GM23338 (cell line): Measurements from ENCODE around the gene HPS3. TPM values are rescaled to one million over a fixed set of nuclear protein-coding genes. Genes with fewer than 3 reads are reported as not detected.

Experiments used
- ATAC-seq: fragments of 200-7000 bp; cut with Tn5 transposase; 3 replicates; pipeline ENCODE4 v1.9.1; 2020
- DNase-seq: peaks from one replicate; pipeline ENCODE4 v3.0.0-alpha.2; 2015; ENCODE audit warnings: low spot score
- H2AFZ ChIP-seq: fragments of 200-600 bp; sonication (generic); 2 replicates; pipeline ENCODE4 v1.8.0; 2016; ENCODE audit warnings: antibody characterized with exemption, mild to moderate bottlenecking, moderate library complexity
- H3F3A ChIP-seq: fragments of 200-600 bp; sonication (generic); replicated peaks from 2 replicates; pipeline ENCODE4 v1.8.0; 2017; ENCODE audit warnings: antibody characterized with exemption, mixed run types, low read depth
- H3K27ac ChIP-seq: fragments of 200-600 bp; sonication (generic); 2 replicates; pipeline ENCODE4 v1.6.1; 2016; ENCODE audit warnings: low read depth
- H3K27me3 ChIP-seq: fragments of 200-600 bp; sonication (generic); 2 replicates; pipeline ENCODE4 v1.8.0; 2016; ENCODE audit warnings: mild to moderate bottlenecking, mixed run types, moderate library complexity; ENCODE audit not compliant: insufficient read depth
- H3K36me3 ChIP-seq: fragments of 200-600 bp; sonication (generic); 2 replicates; pipeline ENCODE4 v1.8.0; 2016; ENCODE audit warnings: mild to moderate bottlenecking; ENCODE audit not compliant: insufficient read depth
- H3K4me1 ChIP-seq: fragments of 200-600 bp; sonication (generic); 2 replicates; pipeline ENCODE4 v1.8.0; 2016; ENCODE audit warnings: mild to moderate bottlenecking, moderate library complexity; ENCODE audit not compliant: insufficient read depth
- H3K4me2 ChIP-seq: fragments of 200-600 bp; sonication (generic); 2 replicates; pipeline ENCODE4 v1.7.1; 2017; ENCODE audit warnings: mixed run types
- H3K4me3 ChIP-seq: fragments of 200-600 bp; sonication (generic); 2 replicates; pipeline ENCODE4 v1.6.1; 2016; ENCODE audit warnings: mixed run types
- H3K79me2 ChIP-seq: fragments of 200-600 bp; sonication (generic); replicated peaks from 2 replicates; pipeline ENCODE4 v1.8.0; 2017; ENCODE audit warnings: mild to moderate bottlenecking; ENCODE audit not compliant: insufficient read depth
- H3K9me2 ChIP-seq: fragments of 200-600 bp; sonication (generic); 2 replicates; pipeline ENCODE4 v1.8.0; 2017; ENCODE audit not compliant: insufficient read depth
- H4K20me1 ChIP-seq: fragments of 200-600 bp; sonication (generic); replicated peaks from 2 replicates; pipeline ENCODE4 v1.8.0; 2017; ENCODE audit warnings: mild to moderate bottlenecking; ENCODE audit not compliant: insufficient read depth
- H3K27ac Mint-ChIP-seq: 2 replicates; pipeline ENCODE4 v1.8.0; 2020; ENCODE audit warnings: inconsistent platforms, mild to moderate bottlenecking, moderate library complexity, mixed read lengths
- H3K27me3 Mint-ChIP-seq: 3 replicates; pipeline ENCODE4 v1.8.0; 2022; ENCODE audit warnings: low read depth, mild to moderate bottlenecking, moderate library complexity, mixed read lengths, inconsistent platforms; ENCODE audit not compliant: insufficient read depth, poor library complexity
- H3K36me3 Mint-ChIP-seq: 3 replicates; pipeline ENCODE4 v1.8.0; 2021; ENCODE audit warnings: low read depth, mild to moderate bottlenecking, inconsistent platforms, moderate library complexity, mixed read lengths
- H3K4me1 Mint-ChIP-seq: 3 replicates; pipeline ENCODE4 v1.8.0; 2020; ENCODE audit warnings: mild to moderate bottlenecking, inconsistent platforms, mixed read lengths
- H3K4me3 Mint-ChIP-seq: 3 replicates; pipeline ENCODE4 v1.8.0; 2021; ENCODE audit warnings: moderate library complexity, mild to moderate bottlenecking, inconsistent platforms, mixed read lengths
- H3K9me3 Mint-ChIP-seq: 3 replicates; pipeline ENCODE4 v1.8.0; 2020; ENCODE audit warnings: moderate library complexity, mild to moderate bottlenecking, inconsistent platforms, mixed read lengths
- CREB1 ChIP-seq: fragments of 250-450 bp; sonication (Bioruptor Pico); IDR thresholded peaks from 2 replicates; pipeline ENCODE4 v1.5.0; 2020; ENCODE audit warnings: low read depth, mild to moderate bottlenecking, moderate library complexity
- EZH2 ChIP-seq: fragments of 200-600 bp; sonication (generic); IDR thresholded peaks from one replicate; pipeline ENCODE4 v1.8.0; 2017; ENCODE audit warnings: antibody characterized with exemption, mild to moderate bottlenecking, low read depth; ENCODE audit not compliant: unreplicated experiment
- JUNB ChIP-seq: IDR thresholded peaks from one replicate; pipeline ENCODE4 v1.6.1; 2016; ENCODE audit warnings: antibody characterized with exemption; ENCODE audit not compliant: unreplicated experiment
- POLR2AphosphoS5 ChIP-seq: IDR thresholded peaks from 2 replicates; pipeline ENCODE4 v1.6.1; 2016; ENCODE audit warnings: antibody characterized with exemption, low read depth
- REST ChIP-seq: IDR thresholded peaks from one replicate; pipeline ENCODE4 v1.6.1; 2018; ENCODE audit warnings: antibody characterized with exemption; ENCODE audit not compliant: unreplicated experiment
- ZNF114 ChIP-seq: fragments of 250-450 bp; sonication (Bioruptor Pico); IDR thresholded peaks from 2 replicates; pipeline ENCODE4 v1.5.0; 2020; ENCODE audit warnings: mild to moderate bottlenecking, moderate library complexity
- polyA plus RNA-seq: library from polyadenylated mRNA; unstranded; fragments of >200 nt; fragmentation: Nextera tagmentation; extraction: Ambion mirVana; gene quantifications from 2 replicates; pipeline ENCODE4 v1.2.1, GENCODE V29; 2016
- total RNA-seq: library from RNA; depleted of rRNA; stranded (reverse); fragments of >200 nt; shearing (Covaris generic); gene quantifications from 2 replicates; pipeline ENCODE4 v1.2.3, GENCODE V29; 2014
- TF ChIP-seq, protein P1 (sequence below): IDR thresholded peaks from 2 replicates; pipeline ENCODE4 v1.6.1; 2016; ENCODE audit warnings: antibody characterized with exemption

HPS3 gene
- total and polyA plus RNA-seq, 2 experiments from 2014 or later, result 41.7 to 66.8 TPM

DNA sequence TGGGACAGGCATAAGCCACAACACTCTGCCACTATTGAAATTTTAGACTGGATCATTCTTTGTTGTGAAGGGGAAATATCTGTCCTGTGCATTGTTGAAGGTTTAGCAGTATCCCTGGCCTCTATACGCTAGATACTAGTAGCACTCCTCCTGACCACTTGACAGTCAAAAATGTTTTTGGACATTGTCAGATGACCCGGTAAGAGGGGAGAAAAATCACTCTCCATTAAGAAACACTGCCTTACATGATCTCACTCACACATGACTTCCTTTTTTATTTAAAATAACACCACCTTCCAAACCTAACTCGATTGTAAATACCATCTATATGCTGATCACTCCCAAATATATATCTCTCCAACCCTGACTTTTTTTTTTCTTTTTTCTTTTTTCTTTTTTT, 27.8 kb upstream of the HPS3 start:
- DNase-seq (no peak), ATAC-seq (no peak)
- Histone ChIP-seq H3K4me2 (no peak overlapping the region), H4K20me1 (no peaks in the 10 kb centered on the region), H2AFZ (no peak overlapping the region), H3K27ac (no peak overlapping the region), H3K4me1 (no peaks in the 10 kb centered on the region), H3K79me2 (no peaks in the 10 kb centered on the region), H3K9me2 (0 out of 2 replicates have a peak, but pooled peaks cover 2% of the 10 kb centered on the region), H3K36me3 (no peaks in the 10 kb centered on the region), H3F3A (no peaks in the 10 kb centered on the region), H3K4me3 (no peak overlapping the region), H3K27me3 (no peaks in the 10 kb centered on the region)
- TF ChIP-seq CREB1, result no peak
- no peak for TF ChIP-seq EZH2
- TF ChIP-seq JUNB, result no peak
- TF ChIP-seq, protein P1, sequence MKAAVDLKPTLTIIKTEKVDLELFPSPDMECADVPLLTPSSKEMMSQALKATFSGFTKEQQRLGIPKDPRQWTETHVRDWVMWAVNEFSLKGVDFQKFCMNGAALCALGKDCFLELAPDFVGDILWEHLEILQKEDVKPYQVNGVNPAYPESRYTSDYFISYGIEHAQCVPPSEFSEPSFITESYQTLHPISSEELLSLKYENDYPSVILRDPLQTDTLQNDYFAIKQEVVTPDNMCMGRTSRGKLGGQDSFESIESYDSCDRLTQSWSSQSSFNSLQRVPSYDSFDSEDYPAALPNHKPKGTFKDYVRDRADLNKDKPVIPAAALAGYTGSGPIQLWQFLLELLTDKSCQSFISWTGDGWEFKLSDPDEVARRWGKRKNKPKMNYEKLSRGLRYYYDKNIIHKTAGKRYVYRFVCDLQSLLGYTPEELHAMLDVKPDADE, result no peak
- no peak for TF ChIP-seq POLR2AphosphoS5
- Mint-ChIP-seq H3K9me3 (peaks cover 33% of the 10 kb centered on the region), H3K36me3 (peaks cover 31% of the 10 kb centered on the region), H3K27me3 (peaks cover 14% of the 10 kb centered on the region), H3K4me1 (no peaks in the 10 kb centered on the region), H3K27ac (no peak overlapping the region), H3K4me3 (no peak overlapping the region)

DNA sequence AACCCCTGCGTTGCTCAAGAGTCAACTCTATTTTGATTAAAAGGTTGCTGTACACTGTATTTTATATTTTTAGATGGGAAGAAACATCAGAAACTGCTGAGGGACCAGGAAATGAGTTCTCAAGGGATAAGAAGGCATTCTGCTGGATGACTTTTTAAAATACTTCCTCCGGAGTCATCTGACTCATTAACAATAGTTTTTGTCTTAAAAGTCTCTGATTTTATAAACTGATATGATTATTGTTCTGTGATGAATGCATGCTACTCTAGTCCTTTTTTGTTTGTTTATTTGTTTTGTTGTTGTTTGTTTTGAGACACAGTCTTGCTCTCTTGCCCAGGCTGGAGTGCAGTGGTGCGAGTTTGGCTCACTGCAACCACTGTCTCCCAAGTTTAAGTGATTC, 25.0 kb upstream of the HPS3 start:
- no peak overlapping the region for H3K4me3 ChIP-seq
- DNase-seq (no peak), ATAC-seq (no peak)
- H3K4me2 ChIP-seq, result no peak overlapping the region
- no peak overlapping the region for H2AFZ ChIP-seq
- H3K79me2 ChIP-seq, result no peaks in the 10 kb centered on the region
- H3K4me1 Mint-ChIP-seq, result no peaks in the 10 kb centered on the region
- no peaks in the 10 kb centered on the region for H4K20me1 ChIP-seq
- peaks cover 27% of the 10 kb centered on the region; the same call in 2 of the 3 replicates for H3K36me3 Mint-ChIP-seq
- H3K9me3 Mint-ChIP-seq, result peaks cover 36% of the 10 kb centered on the region
- H3K9me2 ChIP-seq, result no peaks in the 10 kb centered on the region
- H3K27me3 Mint-ChIP-seq, result peaks cover 9% of the 10 kb centered on the region
- H3K36me3 ChIP-seq, result no peaks in the 10 kb centered on the region
- H3F3A ChIP-seq, result no peaks in the 10 kb centered on the region
- H3K4me3 Mint-ChIP-seq, result no peak overlapping the region
- no peak overlapping the region for H3K27ac Mint-ChIP-seq
- no peak overlapping the region for H3K27ac ChIP-seq
- H3K4me1 ChIP-seq, result no peaks in the 10 kb centered on the region
- TF ChIP-seq ZNF114 (CRISPR knock-in tag), result no peak
- TF ChIP-seq JUNB, result no peak
- no peak for TF ChIP-seq REST
- H3K27me3 ChIP-seq, result no peaks in the 10 kb centered on the region
